Keratinocyte (primary cell): ENCODE results near the gene OLFML3.

Source experiments
- EZH2 ChIP-seq: IDR thresholded peaks from one replicate; pipeline ENCODE4 v1.6.1; 2012; ENCODE audit warnings: inconsistent platforms, mild to moderate bottlenecking, low read length, moderate library complexity
- TF ChIP-seq, protein P1 (sequence below), 3 experiments: IDR thresholded peaks in 1 of 3; conservative IDR thresholded peaks in 1 of 3; optimal IDR thresholded peaks in 1 of 3; 2 replicates in 2 of 3; 3 replicates in 1 of 3; pipeline versions ENCODE3 to v1.5.1; 2011; ENCODE audit warnings: low read length in 3 of 3, mild to moderate bottlenecking in 3 of 3, moderate library complexity in 2 of 3, control low read depth in 1 of 3, inconsistent platforms in 1 of 3; ENCODE audit not compliant: insufficient read depth in 2 of 3; ENCODE audit errors: extremely low read depth in 1 of 3

DNA sequence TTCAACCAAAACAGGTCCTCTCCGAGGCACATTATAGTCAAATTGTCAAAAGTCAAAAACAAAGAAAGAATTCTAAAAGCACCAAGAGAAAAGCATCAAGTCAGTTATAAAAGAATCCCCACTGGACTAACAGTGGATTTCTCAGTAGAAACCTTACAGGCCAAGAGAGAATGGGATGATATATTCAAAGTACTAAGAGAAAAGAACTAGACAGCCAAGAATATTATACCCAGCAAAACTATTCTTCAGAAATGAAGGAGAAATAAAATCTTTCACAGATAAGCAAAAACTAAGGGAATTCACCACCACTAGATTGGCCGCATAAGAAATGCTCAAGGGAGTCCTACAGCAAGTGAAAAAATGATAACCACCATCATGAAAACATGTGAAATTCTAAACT, 16.1 kb downstream of the OLFML3 start:
- TF ChIP-seq, protein P1, sequence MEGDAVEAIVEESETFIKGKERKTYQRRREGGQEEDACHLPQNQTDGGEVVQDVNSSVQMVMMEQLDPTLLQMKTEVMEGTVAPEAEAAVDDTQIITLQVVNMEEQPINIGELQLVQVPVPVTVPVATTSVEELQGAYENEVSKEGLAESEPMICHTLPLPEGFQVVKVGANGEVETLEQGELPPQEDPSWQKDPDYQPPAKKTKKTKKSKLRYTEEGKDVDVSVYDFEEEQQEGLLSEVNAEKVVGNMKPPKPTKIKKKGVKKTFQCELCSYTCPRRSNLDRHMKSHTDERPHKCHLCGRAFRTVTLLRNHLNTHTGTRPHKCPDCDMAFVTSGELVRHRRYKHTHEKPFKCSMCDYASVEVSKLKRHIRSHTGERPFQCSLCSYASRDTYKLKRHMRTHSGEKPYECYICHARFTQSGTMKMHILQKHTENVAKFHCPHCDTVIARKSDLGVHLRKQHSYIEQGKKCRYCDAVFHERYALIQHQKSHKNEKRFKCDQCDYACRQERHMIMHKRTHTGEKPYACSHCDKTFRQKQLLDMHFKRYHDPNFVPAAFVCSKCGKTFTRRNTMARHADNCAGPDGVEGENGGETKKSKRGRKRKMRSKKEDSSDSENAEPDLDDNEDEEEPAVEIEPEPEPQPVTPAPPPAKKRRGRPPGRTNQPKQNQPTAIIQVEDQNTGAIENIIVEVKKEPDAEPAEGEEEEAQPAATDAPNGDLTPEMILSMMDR (optimal IDR thresholded peaks at IDR 0.05 in 1 of 3, IDR thresholded peaks at IDR 0.05 in 1 of 3, conservative IDR thresholded peaks at IDR 0.05 in 1 of 3; ENCODE audit: extremely low read depth in 1 of 3, insufficient read depth in 2 of 3, low read length in 3 of 3), result no peak
- no peak for TF ChIP-seq EZH2
